ENCODE results near the gene DACH1.

DNA sequence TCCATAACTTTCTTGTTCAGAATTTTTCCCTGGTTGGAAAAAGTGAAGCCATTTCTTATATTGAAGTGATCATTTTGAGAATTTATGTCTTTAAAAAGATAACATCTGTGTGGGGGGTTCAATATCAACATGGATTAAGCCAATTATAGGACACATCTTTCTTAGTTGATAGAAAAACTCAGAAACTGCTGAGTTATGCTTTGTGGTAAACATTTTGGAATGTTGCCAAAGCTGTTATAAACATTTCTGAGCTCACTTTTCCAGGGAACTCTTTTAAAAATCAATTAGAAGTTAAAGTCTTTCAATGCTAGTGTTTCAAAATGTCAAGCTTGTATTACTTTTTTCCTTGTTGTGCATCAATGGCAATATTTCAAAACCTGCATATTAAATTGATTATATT lies 248.8 kb downstream of the DACH1 start:
- TF ChIP-seq, protein P1, sequence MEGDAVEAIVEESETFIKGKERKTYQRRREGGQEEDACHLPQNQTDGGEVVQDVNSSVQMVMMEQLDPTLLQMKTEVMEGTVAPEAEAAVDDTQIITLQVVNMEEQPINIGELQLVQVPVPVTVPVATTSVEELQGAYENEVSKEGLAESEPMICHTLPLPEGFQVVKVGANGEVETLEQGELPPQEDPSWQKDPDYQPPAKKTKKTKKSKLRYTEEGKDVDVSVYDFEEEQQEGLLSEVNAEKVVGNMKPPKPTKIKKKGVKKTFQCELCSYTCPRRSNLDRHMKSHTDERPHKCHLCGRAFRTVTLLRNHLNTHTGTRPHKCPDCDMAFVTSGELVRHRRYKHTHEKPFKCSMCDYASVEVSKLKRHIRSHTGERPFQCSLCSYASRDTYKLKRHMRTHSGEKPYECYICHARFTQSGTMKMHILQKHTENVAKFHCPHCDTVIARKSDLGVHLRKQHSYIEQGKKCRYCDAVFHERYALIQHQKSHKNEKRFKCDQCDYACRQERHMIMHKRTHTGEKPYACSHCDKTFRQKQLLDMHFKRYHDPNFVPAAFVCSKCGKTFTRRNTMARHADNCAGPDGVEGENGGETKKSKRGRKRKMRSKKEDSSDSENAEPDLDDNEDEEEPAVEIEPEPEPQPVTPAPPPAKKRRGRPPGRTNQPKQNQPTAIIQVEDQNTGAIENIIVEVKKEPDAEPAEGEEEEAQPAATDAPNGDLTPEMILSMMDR (IDR thresholded peaks at IDR 0.05; ENCODE audit: extremely low read depth in 1 of 2, insufficient read depth in 1 of 2, low read depth in 1 of 2, low read length in 2 of 2), result no peak
- TF ChIP-seq POLR2A (IDR thresholded peaks at IDR 0.05; ENCODE audit: low read depth, low read length) (no peak), MYC (IDR thresholded peaks at IDR 0.05; ENCODE audit: low read depth, low read length) (no peak), EZH2 (IDR thresholded peaks at IDR 0.05; ENCODE audit: borderline replicate concordance, low read depth, low read length, severe bottlenecking) (no peak)

All from endothelial cell of umbilical vein (primary cell).